HG03039 (cell line): ENCODE results near the gene IRS1.

Source experiments
- ATAC-seq: cut with Tn5 transposase; IDR thresholded peaks from one replicate; pipeline ENCODE4 v1.9.1; 2021; ENCODE audit warnings: mild to moderate bottlenecking, moderate library complexity; ENCODE audit not compliant: unreplicated experiment

IRS1 gene

GRCh38 chr2:226694586-226695284, 104.9 kb downstream of the IRS1 start:
- ATAC-seq, result no peak

GRCh38 chr2:226694149-226694548, 105.5 kb downstream of the IRS1 start:
- no peak for ATAC-seq

DNA sequence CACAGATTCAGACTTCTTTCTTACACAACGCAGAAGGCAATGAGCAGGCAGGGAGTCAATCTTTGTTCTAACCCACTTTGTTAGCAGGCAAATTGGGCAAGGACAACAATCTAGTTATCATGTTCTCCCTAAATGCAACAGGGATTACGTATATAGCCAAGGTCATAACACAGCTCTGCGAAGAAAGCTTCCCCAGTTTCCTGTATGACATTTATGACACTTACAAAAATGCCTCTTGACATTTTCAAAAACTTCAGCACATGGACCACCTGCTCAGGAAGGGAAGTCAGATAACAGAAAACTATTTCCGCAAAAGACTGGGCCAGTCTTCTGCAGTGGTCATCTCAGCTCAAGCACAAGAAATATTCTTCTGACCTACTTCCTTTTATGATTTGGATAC, 106.1 kb downstream of the IRS1 start:
- no peak for ATAC-seq

DNA sequence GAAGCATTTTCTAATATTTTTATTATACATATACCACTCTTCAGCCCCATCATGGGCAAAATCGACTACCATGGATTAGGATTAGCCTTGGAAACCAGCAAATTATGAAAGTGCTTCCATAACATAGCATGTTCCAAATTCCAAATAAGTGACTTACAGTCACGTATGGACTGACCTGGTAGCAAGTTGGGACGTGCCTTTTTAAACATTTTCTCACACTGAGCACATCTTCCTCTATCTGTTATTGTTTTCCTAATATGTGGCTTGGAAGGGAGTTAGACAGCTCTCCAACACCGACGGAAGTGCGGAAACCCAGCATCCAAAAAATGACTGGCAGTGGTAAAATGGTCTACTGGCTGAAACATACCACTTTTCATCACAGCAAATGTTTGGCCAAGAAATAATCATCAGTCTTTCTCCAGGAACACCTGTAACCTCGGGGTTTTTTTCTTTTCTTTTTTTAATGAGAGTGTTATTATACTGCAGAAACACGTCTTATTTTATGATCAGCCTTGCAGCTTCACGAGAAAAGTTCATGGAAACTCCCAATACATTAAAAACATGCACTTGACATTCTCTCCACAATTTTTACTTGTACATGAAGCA, 107.0 kb downstream of the IRS1 start:
- no peak for ATAC-seq

DNA sequence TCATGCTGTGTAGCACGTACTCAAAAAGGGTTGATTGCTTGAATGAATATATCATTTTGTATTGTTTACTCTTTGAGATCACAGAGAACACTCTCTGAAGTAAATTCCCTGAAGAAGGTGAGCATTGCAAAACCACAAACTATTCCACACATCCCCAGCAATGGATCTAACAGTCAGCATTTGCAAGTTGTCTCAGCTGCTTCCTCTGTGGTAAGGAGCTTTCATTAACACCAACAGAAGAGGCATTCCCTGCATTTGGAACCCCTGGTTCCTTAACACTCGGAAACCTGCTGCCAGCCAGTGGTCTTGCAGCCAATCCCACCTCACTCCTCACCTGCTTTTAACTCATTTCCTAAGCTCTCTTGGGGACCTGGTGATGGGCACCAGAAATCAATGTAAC, 108.4 kb downstream of the IRS1 start:
- ATAC-seq, result no peak

GRCh38 chr2:226690461-226691024, 109.1 kb downstream of the IRS1 start:
- no peak for ATAC-seq

DNA sequence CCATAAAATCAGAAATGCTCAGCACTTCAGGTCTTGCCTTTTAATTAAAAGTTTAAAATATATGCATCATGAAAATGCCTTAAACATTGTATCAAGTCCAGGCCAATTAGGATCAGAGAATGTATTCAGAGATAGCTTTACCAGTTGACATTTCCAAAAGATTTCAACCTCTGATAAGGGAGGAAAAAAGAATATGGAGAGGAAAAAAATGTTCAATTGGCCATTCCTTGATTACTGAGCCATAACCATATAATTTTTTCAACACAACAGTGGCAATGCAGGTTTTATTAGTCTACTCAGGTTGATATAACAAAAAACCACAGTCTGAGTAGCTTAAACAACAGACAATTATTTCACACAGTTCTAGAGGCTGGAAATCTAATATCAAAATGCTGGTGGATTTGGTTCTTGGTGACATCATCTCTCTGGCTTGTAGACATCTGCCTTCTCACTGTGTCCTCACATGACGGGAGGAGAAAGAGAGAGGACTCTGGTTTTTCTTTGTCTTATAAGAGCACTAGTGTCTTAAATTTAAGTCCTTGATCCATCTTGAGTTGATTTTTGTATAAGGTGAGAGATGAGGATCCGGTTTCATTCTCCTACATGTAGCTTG, 111.9 kb downstream of the IRS1 start:
- ATAC-seq, result no peak

DNA sequence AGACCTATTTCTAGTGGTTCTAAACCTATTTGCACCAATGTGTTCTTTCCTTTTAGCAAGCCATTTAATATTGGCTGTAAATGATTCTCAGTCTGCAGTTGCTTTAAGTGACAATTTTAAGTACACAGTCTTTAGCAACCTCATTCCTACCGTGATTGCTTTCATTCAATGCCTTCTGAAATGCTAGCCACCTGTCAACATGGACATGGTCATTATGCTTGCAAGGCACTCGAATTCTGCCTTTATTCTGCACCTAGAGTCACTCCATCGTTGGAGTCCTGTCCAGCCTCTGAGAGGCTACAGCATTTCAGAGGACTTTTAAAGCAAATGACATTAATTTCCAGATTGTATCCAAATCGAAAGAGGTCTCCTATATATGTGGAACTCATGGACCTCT, 115.1 kb downstream of the IRS1 start:
- no peak for ATAC-seq

DNA sequence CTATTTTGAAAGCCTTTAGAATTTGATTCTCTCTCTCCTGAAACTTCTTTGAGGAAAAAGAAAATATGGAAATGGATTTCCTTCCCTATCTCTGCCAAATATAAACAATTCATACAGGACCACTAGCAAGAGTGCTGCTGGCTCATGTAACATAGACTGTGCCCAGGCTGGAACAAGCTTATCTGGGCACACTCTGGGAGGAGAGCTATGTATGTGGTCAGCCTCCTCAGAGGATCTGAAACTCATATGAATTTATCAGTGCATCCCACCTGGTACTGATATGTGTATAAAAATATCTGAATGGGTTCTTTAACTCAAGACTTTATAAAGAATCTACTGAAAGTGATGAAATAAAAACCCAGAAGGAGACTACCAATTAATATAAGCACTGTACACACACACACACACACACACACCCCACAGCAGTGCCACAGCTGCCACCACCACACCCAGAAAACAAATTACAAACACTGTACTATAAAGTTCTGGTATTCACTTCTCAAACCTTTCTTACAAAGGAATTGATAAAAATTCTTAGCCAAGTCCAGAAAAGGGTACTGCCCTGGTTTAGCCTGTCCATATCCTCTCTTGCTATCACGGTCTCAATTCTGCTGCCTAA, 115.6 kb downstream of the IRS1 start:
- ATAC-seq, result no peak

DNA sequence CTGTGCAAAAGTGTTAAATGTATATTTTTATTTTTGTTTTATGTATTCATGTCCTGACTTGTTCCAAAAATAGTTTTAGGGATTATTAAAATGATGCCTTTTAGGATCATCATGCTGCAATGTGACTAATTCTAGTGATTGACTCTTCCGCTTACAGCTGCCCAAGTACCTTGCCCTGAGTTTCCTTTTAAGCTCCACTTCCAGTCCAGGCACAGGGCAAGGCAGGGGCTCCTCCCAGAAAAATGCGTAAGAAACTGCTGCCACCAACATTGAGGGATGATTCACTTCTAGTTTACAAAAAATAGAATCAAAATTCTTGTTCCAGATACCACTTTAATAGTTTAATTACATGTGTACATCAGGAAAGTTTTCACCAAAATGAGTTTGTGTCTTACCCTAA, 116.4 kb downstream of the IRS1 start:
- ATAC-seq, result no peak
